AG04450 (cell line): ENCODE results near the gene FFAR1. TPM values are rescaled to one million over a fixed set of nuclear protein-coding genes. Genes with fewer than 3 reads are reported as not detected.

Experiments
- CTCF ChIA-PET: fragments of 300-600, 350-600 bp; formaldehyde crosslinking; extraction: SDS; loops from one replicate; lab custom pipeline; 2022; ENCODE audit warnings: antibody characterized with exemption, inconsistent platforms; lab: Charles Lee
- POLR2A ChIA-PET: fragments of 350-600 bp; formaldehyde crosslinking; extraction: SDS; loops from one replicate; lab custom pipeline; 2021; ENCODE audit warnings: antibody characterized with exemption, inconsistent platforms; lab: Yijun Ruan, JAX
- DNase-seq: peaks from one replicate; pipeline ENCODE4 v3.0.0-alpha.2; 2011; ENCODE audit warnings: low read depth, low spot score
- H3K27ac ChIP-seq: one replicate; pipeline ENCODE4 v1.5.1; 2012; ENCODE audit warnings: low read depth, low read length, control low read depth
- H3K27me3 ChIP-seq: one replicate; pipeline ENCODE4 v1.6.0; 2012; ENCODE audit warnings: low read length; ENCODE audit not compliant: control insufficient read depth, insufficient read depth
- H3K4me3 ChIP-seq: 2 replicates; pipeline ENCODE4 v1.5.1; 2011; ENCODE audit warnings: mild to moderate bottlenecking, low read depth, low read length, control low read depth
- H3K9me3 ChIP-seq: 2 replicates; pipeline ENCODE4 v1.5.1; 2012; ENCODE audit warnings: low read length; ENCODE audit not compliant: control insufficient read depth, insufficient read depth
- CTCF ChIP-seq: IDR thresholded peaks from 2 replicates; pipeline ENCODE4 v1.5.1; 2011; ENCODE audit warnings: low read depth, low read length, control low read depth, inconsistent platforms
- polyA plus RNA-seq: library from polyadenylated mRNA; depleted of rRNA; stranded (reverse); fragments of >200 nt; gene quantifications from 2 replicates; pipeline ENCODE4 v1.2.3, GENCODE V29; 2011

FFAR1 gene
- polyA plus RNA-seq, 1 experiment = not detected

- TF ChIP-seq CTCF = no peak
- no peak overlapping the region for H3K27ac ChIP-seq
- H3K9me3 ChIP-seq = no peaks in the 10 kb centered on the region
- DNase-seq = no peak
- ChIA-PET CTCF (interaction anchor here (1.2 to 2.7 kb wide), 2 partner anchors 116 to 144 kb away, joined by 3 to 46 read pairs; no protein-coding TSS in a partner anchor), POLR2A (no interaction called here)
- H3K27me3 ChIP-seq = peaks cover 12% of the 10 kb centered on the region
- no peak overlapping the region for H3K4me3 ChIP-seq
Measured at GRCh38 chr19:35351411-35352176, 3.9 kb downstream of the FFAR1 start.

- Histone ChIP-seq H3K4me3 (no peak overlapping the region), H3K9me3 (no peaks in the 10 kb centered on the region), H3K27ac (no peak overlapping the region), H3K27me3 (peaks cover 12% of the 10 kb centered on the region)
- CTCF ChIA-PET = interaction anchor here (0.6 to 2.7 kb wide), 9 partner anchors 12 to 240 kb away, joined by 3 to 46 read pairs (median 5); partner anchors contain the start of genes DMKN and KRTDAP
- DNase-seq = no peak
- no peak for TF ChIP-seq CTCF
- POLR2A ChIA-PET = no interaction called here
Measured at GRCh38 chr19:35352177-35352447, 4.4 kb downstream of the FFAR1 start.

DNA sequence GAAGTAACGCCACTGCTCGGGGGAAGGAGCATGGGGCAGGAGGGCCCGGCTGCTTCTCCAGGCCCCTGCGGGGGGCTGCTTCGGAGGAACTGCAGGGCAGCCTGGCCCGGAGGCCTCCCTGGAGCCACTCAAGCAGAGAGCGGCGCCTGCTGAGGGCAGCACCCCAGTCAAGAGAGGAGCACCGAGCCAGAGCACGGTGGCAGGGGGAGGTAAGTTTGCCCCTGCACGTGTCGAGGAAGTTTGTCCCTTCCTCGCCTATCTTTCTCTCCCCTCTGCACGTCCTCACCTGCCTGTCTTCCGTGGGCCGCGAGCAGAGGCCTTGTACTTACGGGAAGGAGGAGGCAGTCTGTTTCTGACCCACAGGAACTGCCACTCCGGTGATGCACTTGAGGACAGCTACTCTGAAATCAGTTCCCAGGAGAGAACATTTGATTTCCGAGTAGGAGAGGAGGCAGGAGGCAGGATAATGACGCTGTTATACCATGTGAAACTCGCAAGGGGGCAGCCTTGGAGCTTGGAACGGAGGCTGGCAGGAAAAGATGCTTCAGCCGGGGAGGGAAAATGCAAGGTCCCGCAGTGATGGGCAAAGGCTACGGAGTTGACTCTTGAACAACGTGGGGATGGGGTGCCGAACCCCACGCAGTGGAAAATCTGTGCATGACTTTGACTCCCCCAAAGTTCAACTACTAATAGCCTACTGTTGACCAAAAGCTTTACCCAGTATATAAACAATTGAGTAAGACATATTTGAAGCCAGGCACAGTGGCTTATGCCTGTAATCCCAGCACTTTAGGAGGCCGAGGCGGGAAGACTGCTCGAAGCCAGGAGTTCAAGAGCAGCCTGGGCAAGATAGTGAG lies 5.0 kb downstream of the FFAR1 start:
- H3K4me3 ChIP-seq = no peak overlapping the region
- DNase-seq = peak; percentile 21
- no peak overlapping the region for H3K27ac ChIP-seq
- peaks cover 10% of the 10 kb centered on the region for H3K27me3 ChIP-seq
- ChIA-PET POLR2A (no interaction called here), CTCF (interaction anchor here (0.6 to 2.7 kb wide), 17 partner anchors 12 to 354 kb away, joined by 3 to 46 read pairs (median 4); partner anchors contain the start of genes DMKN and KRTDAP)
- peak; percentile 80 for TF ChIP-seq CTCF
- no peaks in the 10 kb centered on the region for H3K9me3 ChIP-seq

- H3K27ac ChIP-seq = no peak overlapping the region
- CTCF ChIA-PET = interaction anchor here (0.8 to 2.7 kb wide), 13 partner anchors 20 to 353 kb away, joined by 3 to 46 read pairs (median 5); partner anchors contain the start of gene KRTDAP
- no peak for DNase-seq
- no peaks in the 10 kb centered on the region for H3K9me3 ChIP-seq
- peaks cover 8% of the 10 kb centered on the region for H3K27me3 ChIP-seq
- TF ChIP-seq CTCF = no peak
- POLR2A ChIA-PET = no interaction called here
- no peak overlapping the region for H3K4me3 ChIP-seq
Measured at GRCh38 chr19:35353635-35354034, 5.9 kb downstream of the FFAR1 start.
